ENCODE data around the gene SNCB. TPM values are rescaled to one million over a fixed set of nuclear protein-coding genes. Genes with fewer than 3 reads are reported as not detected.

The SNCB gene
- total RNA-seq, 2 donors from 2014 or later = not detected

GRCh38 chr5:176630681-176631222 is 418 bp upstream of the SNCB start:
- peak overlapping the region; percentile 19 for H3K4me3 Mint-ChIP-seq
- no peak overlapping the region for H3K27ac Mint-ChIP-seq
- DNase-seq (ENCODE audit: low spot score) = no peak
- peaks cover 5% of the 10 kb centered on the region for H3K9me3 Mint-ChIP-seq
- peaks cover 9 to 17% of the 10 kb centered on the region in 2 donors for H3K4me1 Mint-ChIP-seq (ENCODE audit: low read depth in 2 of 2)
- peaks cover 49 to 72% of the 10 kb centered on the region in 2 donors for H3K27me3 Mint-ChIP-seq
- no peaks in the 10 kb centered on the region for H3K36me3 Mint-ChIP-seq
- no peak for ATAC-seq

DNA sequence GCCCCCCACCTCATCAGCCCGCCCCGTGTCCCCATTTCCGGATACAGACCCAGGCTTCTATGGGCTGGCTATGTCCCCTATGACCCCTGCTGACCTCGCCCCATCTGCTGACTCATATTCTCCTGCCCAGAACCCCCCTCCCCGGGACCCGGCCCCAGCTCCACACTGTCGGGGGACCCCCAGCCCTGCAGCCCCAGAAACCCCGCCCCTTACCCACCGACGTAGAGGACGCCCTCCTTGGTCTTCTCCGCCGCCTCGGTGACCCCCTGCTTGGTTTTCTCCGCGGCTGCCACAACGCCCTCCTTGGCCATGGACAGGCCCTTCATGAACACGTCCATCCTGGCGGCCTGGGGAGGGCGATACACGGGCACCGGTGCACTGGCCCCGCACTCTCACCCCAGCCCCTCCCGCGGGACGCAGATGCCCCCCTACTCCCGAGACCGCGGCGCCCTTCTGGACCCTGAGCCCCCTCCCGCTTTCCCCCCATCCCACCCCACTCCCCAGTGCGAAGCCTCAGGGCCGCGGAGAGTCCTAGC is 949 bp downstream of the SNCB start:
- DNase-seq (ENCODE audit: low spot score) = no peak
- no peaks in the 10 kb centered on the region for H3K9me3 Mint-ChIP-seq
- no peak overlapping the region for H3K27ac Mint-ChIP-seq
- no peak for ATAC-seq
- no peaks in the 10 kb centered on the region for H3K36me3 Mint-ChIP-seq
- H3K4me3 Mint-ChIP-seq = no peak overlapping the region
- H3K4me1 Mint-ChIP-seq (ENCODE audit: low read depth in 2 of 2) = peaks cover 5 to 17% of the 10 kb centered on the region in 2 donors
- peaks cover 42 to 64% of the 10 kb centered on the region in 2 donors for H3K27me3 Mint-ChIP-seq

DNA sequence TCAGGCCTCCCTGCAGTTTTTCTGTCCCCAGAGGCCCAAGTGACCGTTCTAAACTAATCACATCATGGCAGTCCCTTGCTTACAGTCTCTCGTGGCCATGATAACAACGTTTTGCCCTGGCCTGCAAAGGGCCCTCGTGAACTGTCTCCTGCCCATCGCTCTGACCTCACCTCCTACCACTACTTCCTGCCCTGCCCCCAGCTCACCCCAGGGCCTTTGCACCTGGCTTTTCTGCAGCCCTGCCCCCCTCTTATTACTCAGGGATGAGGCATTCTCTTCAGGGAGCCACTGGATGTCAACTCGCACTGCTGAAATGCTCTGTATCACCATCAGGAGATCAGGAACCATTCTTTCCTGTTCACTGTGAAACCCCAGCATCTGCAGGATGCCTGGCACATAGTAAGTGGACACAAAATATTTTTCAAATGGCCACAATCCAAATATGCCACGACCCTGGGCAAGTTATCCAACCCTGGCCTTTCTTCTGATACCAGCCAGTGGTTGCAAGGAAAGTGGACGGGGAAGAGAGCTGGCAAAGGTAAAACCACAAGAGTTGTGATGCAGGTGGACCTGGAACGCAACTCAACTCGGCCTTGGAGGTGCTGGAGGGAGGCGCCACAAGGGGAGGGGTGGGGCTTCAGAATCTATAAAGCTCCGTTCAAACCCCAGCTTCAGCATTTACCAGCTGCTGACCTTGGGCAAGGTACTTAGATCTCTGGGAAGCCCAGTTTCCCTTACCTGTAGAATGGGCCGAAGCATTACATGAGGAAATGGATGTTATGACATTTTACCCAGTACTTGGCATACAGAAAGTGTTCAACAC is 1.7 kb downstream of the SNCB start:
- Mint-ChIP-seq H3K4me3 (no peak overlapping the region), H3K36me3 (no peaks in the 10 kb centered on the region), H3K9me3 (no peaks in the 10 kb centered on the region), H3K27ac (no peak overlapping the region), H3K4me1 (ENCODE audit: low read depth in 2 of 2) (peaks cover 5 to 16% of the 10 kb centered on the region in 2 donors), H3K27me3 (peaks cover 40 to 57% of the 10 kb centered on the region in 2 donors)
- ATAC-seq (no peak), DNase-seq (ENCODE audit: low spot score) (no peak)

GRCh38 chr5:176627582-176627981 is 2.8 kb downstream of the SNCB start:
- H3K4me1 Mint-ChIP-seq (ENCODE audit: low read depth in 2 of 2) = peaks cover 5 to 13% of the 10 kb centered on the region in 2 donors
- H3K27ac Mint-ChIP-seq = no peak overlapping the region
- DNase-seq (ENCODE audit: low spot score) (no peak), ATAC-seq (no peak)
- H3K36me3 Mint-ChIP-seq = no peaks in the 10 kb centered on the region
- H3K4me3 Mint-ChIP-seq = peak overlapping the region; percentile 34
- peaks cover 37 to 47% of the 10 kb centered on the region in 2 donors for H3K27me3 Mint-ChIP-seq
- H3K9me3 Mint-ChIP-seq = no peaks in the 10 kb centered on the region

DNA sequence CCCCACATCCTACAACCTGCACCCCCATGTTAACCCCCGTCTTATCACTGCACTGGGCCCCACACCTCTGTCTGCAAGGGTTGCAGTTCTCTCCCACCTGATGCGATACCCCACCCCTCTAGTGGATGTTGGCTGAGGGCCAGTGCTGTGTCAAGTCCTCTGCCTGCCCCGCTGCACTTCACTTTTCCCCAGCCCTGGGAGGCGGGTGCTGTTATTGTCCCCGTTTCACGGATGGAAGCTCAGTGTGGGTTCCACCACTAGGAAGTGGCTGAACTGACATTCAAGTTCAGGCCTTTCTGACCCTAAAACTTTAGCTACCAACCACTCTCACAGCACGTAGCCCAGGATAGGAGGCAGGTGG is 3.5 kb downstream of the SNCB start:
- Mint-ChIP-seq H3K9me3 (no peaks in the 10 kb centered on the region), H3K4me3 (no peak overlapping the region), H3K4me1 (ENCODE audit: low read depth in 2 of 2) (peaks cover 5 to 18% of the 10 kb centered on the region in 2 donors), H3K27me3 (peaks cover 43 to 45% of the 10 kb centered on the region in 2 donors), H3K36me3 (no peaks in the 10 kb centered on the region), H3K27ac (no peak overlapping the region)
- no peak for ATAC-seq
- DNase-seq (ENCODE audit: low spot score) = no peak

DNA sequence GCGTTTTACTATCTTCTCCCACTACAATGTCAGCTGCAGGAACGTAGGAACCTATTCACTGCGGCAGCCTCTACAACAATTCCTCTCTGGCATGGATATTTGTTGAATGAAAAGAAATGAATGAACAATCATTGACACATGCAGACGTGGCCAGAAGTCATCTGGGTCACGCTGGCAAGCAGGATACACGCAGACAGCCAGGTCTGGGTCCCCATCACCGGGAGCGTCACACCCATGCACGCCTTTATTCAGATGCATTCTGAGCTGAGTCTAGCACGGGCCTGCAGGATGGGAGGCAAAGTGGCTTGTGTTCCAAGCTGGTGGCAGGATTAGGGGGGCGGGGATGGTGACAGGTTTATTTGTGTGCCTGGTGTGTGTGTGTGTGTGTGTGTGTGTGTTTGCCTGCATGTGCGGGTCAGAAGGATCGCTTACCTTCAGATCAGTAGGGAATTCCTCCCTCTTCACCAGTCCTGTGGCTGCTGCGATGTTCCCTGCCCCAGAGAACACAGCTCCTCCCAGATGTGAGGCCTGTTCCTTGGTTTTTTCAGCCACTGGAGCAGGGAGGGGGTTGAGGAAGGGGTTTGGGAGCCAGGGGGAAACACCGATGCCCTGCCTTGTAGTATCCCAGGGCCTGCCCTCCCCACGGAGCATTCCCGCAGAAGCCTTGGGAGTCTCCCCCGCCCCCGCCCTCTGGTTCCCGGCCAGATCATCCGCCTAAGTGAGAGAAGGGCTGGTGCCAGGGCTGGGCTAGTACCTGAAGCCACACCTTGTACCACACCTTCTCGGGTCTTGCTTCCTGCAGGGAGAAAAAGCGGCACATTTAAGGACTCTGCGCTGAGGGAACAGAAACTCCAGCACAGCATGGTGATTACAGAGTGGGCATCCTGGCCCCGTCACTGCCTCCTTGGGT is 4.1 kb downstream of the SNCB start:
- Mint-ChIP-seq H3K4me3 (no peak overlapping the region), H3K4me1 (ENCODE audit: low read depth in 2 of 2) (peaks cover 5 to 18% of the 10 kb centered on the region in 2 donors), H3K27ac (no peak overlapping the region), H3K27me3 (peaks cover 38 to 39% of the 10 kb centered on the region in 2 donors), H3K36me3 (no peaks in the 10 kb centered on the region), H3K9me3 (no peaks in the 10 kb centered on the region)
- DNase-seq (ENCODE audit: low spot score) (no peak), ATAC-seq (no peak)

- Mint-ChIP-seq H3K27ac (no peak overlapping the region), H3K27me3 (peaks cover 34% of the 10 kb centered on the region in 2 donors), H3K36me3 (no peaks in the 10 kb centered on the region), H3K9me3 (no peaks in the 10 kb centered on the region), H3K4me3 (no peak overlapping the region), H3K4me1 (ENCODE audit: low read depth in 2 of 2) (peaks cover 2 to 13% of the 10 kb centered on the region in 2 donors)
- ATAC-seq (no peak), DNase-seq (ENCODE audit: low spot score) (no peak)
These were observed 4.8 kb downstream of the SNCB start for GRCh38 chr5:176625512-176625911.

DNA sequence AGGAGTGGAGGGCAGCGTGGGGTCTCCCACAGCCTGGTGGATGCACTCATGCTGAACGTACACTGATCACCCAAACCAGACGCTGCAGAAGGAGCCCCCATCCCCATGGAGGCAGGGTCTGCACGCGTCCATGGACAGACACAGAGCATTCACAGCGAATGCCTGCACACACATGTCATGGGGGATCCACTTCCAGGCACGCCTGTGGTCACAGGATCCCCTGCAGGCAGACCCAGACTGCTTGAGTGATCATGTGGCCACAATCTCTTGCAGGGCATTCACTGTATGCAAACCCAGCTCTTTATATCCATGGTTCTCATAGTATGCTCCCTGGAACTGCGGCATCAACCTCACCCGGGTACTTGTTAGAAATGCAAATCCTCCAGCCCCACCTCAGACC is 5.4 kb downstream of the SNCB start:
- no peaks in the 10 kb centered on the region for H3K9me3 Mint-ChIP-seq
- H3K27me3 Mint-ChIP-seq = peaks cover 37 to 38% of the 10 kb centered on the region in 2 donors
- H3K27ac Mint-ChIP-seq = no peak overlapping the region
- no peaks in the 10 kb centered on the region for H3K36me3 Mint-ChIP-seq
- no peak overlapping the region for H3K4me3 Mint-ChIP-seq
- peaks cover 7 to 18% of the 10 kb centered on the region in 2 donors for H3K4me1 Mint-ChIP-seq (ENCODE audit: low read depth in 2 of 2)
- no peak for ATAC-seq
- no peak for DNase-seq (ENCODE audit: low spot score)

- H3K27me3 Mint-ChIP-seq = peaks cover 36 to 37% of the 10 kb centered on the region in 2 donors
These were observed 6.2 kb downstream of the SNCB start for GRCh38 chr5:176624142-176624541.

DNA sequence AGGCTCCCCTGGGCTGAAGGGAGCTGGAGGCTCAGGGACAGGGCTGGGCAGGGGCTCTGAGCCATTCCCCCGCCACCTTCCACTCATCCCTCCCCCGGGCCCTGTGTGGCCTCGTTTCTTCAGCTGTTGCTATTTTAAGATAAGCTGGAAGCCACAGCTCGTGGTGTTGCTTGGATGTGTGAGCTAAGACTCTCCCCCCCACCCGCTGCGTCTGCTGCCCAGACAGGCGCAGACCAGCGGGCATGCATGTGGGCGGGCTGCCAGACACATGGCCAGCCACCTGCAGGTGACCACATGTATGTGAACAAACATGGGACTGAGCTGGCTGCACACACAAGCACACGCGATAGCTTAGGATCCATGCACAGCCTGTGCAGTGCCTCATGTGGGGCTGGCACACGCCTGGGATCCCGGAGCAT is 8.7 kb downstream of the SNCB start:
- Mint-ChIP-seq H3K4me1 (ENCODE audit: low read depth in 2 of 2) (peaks cover 7 to 12% of the 10 kb centered on the region in 2 donors), H3K27me3 (peaks cover 29 to 33% of the 10 kb centered on the region in 2 donors), H3K36me3 (no peaks in the 10 kb centered on the region), H3K4me3 (no peak overlapping the region), H3K9me3 (no peaks in the 10 kb centered on the region), H3K27ac (no peak overlapping the region)
- ATAC-seq = no peak
- no peak for DNase-seq (ENCODE audit: low spot score)

More at GRCh38 chr5:176624142-176624541, 6.2 kb downstream of the SNCB start:
- Mint-ChIP-seq H3K36me3 (no peaks in the 10 kb centered on the region), H3K9me3 (no peaks in the 10 kb centered on the region), H3K4me3 (no peak overlapping the region), H3K27ac (no peak overlapping the region), H3K4me1 (ENCODE audit: low read depth in 2 of 2) (peaks cover 7 to 18% of the 10 kb centered on the region in 2 donors)
- DNase-seq (ENCODE audit: low spot score) (no peak), ATAC-seq (no peak)

GRCh38 chr5:176620333-176620981 is 9.9 kb downstream of the SNCB start:
- Mint-ChIP-seq H3K27ac (no peak overlapping the region), H3K9me3 (no peaks in the 10 kb centered on the region)
- ATAC-seq = peak in 1 of 2 donors; percentile 30

DNA sequence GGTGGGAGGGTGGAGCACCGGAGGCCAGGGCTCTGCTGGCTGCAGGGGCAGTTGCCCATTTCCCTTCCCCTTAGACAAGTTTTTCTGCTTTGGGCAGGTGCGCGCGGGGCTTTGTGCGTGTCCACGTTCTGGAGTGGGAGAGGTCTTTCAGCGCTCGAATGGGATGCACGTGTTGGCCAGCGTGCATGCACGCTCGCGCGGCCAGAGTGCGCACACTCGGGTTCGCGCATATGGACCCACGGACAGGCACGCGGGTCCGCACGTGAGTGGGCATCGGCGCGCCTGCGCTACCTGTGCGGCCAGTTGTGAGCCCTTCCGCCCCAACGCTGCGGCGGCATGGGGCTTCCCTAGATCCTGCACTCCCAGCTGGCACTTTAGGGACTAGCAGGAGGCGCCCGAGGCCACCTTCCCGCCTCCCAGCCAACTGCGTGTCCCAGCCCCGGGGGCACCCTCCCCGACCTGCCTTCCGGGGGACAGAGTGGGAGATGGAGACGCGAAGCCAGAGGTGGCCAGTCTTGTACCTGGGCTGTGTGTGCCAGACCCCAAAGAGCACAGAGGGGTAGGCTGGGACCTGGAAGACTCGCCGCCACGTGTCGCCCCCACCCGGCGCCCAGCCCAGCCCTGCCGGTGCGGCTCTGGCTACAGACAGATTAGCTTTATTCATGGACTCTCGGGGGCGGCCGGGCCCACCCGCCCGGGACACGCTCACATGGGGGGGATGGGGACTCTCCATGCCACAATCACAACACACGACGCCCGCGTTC is 10.6 kb downstream of the SNCB start:
- peaks cover 26 to 30% of the 10 kb centered on the region in 2 donors for H3K27me3 Mint-ChIP-seq
- ATAC-seq = no peak

More at GRCh38 chr5:176620333-176620981, 9.9 kb downstream of the SNCB start:
- H3K36me3 Mint-ChIP-seq = no peaks in the 10 kb centered on the region
- DNase-seq (ENCODE audit: low spot score) = no peak
- peak overlapping the region; percentile 77 for H3K4me3 Mint-ChIP-seq
- H3K4me1 Mint-ChIP-seq (ENCODE audit: low read depth in 2 of 2) = peaks cover 7 to 12% of the 10 kb centered on the region in 2 donors
- peaks cover 26 to 30% of the 10 kb centered on the region in 2 donors for H3K27me3 Mint-ChIP-seq

More for the DNA sequence above, 10.6 kb downstream of the SNCB start:
- no peak overlapping the region for H3K27ac Mint-ChIP-seq
- DNase-seq (ENCODE audit: low spot score) = no peak
- no peaks in the 10 kb centered on the region for H3K9me3 Mint-ChIP-seq
- H3K4me1 Mint-ChIP-seq (ENCODE audit: low read depth in 2 of 2) = peaks cover 7 to 12% of the 10 kb centered on the region in 2 donors
- peak overlapping the region; percentile 77 for H3K4me3 Mint-ChIP-seq
- no peaks in the 10 kb centered on the region for H3K36me3 Mint-ChIP-seq
